T-helper 1 cell (primary cell): Measurements from ENCODE around the gene NTM.

Experiments used
- DNase-seq, 5 donors: peaks; one replicate each; pipeline ENCODE4 v3.0.0-alpha.2; 2012 to 2020

Gene NTM

GRCh38 chr11:132251061-132251460 is 880.6 kb downstream of the NTM start:
- no peak for DNase-seq

GRCh38 chr11:132253469-132254264 is 883.3 kb downstream of the NTM start:
- no peak for DNase-seq

- no peak for DNase-seq
Measured at GRCh38 chr11:132254906-132255305, 884.5 kb downstream of the NTM start.

GRCh38 chr11:132256528-132257279 is 886.3 kb downstream of the NTM start:
- no peak for DNase-seq

GRCh38 chr11:132257871-132258270 is 887.5 kb downstream of the NTM start:
- no peak for DNase-seq

- DNase-seq: no peak
Measured at GRCh38 chr11:132258875-132259274, 888.5 kb downstream of the NTM start.

GRCh38 chr11:132260636-132261035 is 890.2 kb downstream of the NTM start:
- no peak for DNase-seq

GRCh38 chr11:132263241-132263640 is 892.8 kb downstream of the NTM start:
- no peak for DNase-seq

- DNase-seq: no peak
Measured at GRCh38 chr11:132263875-132264274, 893.5 kb downstream of the NTM start.

GRCh38 chr11:132264616-132265015 is 894.2 kb downstream of the NTM start:
- no peak for DNase-seq

- peak in 1 of 5 donors; percentile 3 for DNase-seq
Measured at GRCh38 chr11:132278801-132279574, 908.6 kb downstream of the NTM start.

GRCh38 chr11:132284048-132284447 is 913.6 kb downstream of the NTM start:
- DNase-seq: no peak

GRCh38 chr11:132284611-132285010 is 914.2 kb downstream of the NTM start:
- no peak for DNase-seq

GRCh38 chr11:132285631-132286030 is 915.2 kb downstream of the NTM start:
- DNase-seq: no peak

GRCh38 chr11:132286106-132286505 is 915.7 kb downstream of the NTM start:
- no peak for DNase-seq

- DNase-seq: no peak
Measured at GRCh38 chr11:132288036-132288435, 917.6 kb downstream of the NTM start.

GRCh38 chr11:132289590-132290256 is 919.3 kb downstream of the NTM start:
- no peak for DNase-seq

GRCh38 chr11:132293586-132293985 is 923.2 kb downstream of the NTM start:
- no peak for DNase-seq

GRCh38 chr11:132296946-132297610 is 926.7 kb downstream of the NTM start:
- no peak for DNase-seq

GRCh38 chr11:132298357-132298756 is 927.9 kb downstream of the NTM start:
- no peak for DNase-seq

GRCh38 chr11:132300283-132300682 is 929.9 kb downstream of the NTM start:
- no peak for DNase-seq

- no peak for DNase-seq
Measured at GRCh38 chr11:132301465-132301864, 931.0 kb downstream of the NTM start.
